SJSA1 (cell line): ENCODE data around the gene TMEM43. TPM values are rescaled to one million over a fixed set of nuclear protein-coding genes. Genes with fewer than 3 reads are reported as not detected.
"Not testable (repeated sequence)": the region's sequence is repeated elsewhere in the genome, so short reads cannot be mapped to it uniquely, and the experiment has no call there.

ENCODE experiments used
- DNase-seq, 2 experiments: peaks; one replicate each; pipeline ENCODE4 v3.0.0-alpha.2; 2015 to 2020; ENCODE audit warnings: low spot score in 2 of 2, low read depth in 1 of 2
- H3K27ac ChIP-seq: fragments of 250-450 bp; sonication (Bioruptor Pico); 2 replicates; pipeline ENCODE4 v1.5.1; 2020; ENCODE audit warnings: mild to moderate bottlenecking, moderate library complexity
- H3K27me3 ChIP-seq: fragments of 250-450 bp; sonication (Bioruptor Pico); replicated peaks from 2 replicates; pipeline ENCODE4 v1.5.1; 2020; ENCODE audit warnings: mild to moderate bottlenecking, moderate library complexity
- H3K36me3 ChIP-seq: fragments of 250-450 bp; sonication (Bioruptor Pico); 2 replicates; pipeline ENCODE4 v1.5.1; 2020; ENCODE audit warnings: mild to moderate bottlenecking
- H3K4me1 ChIP-seq: fragments of 250-450 bp; sonication (Bioruptor Pico); replicated peaks from 2 replicates; pipeline ENCODE4 v1.6.1; 2021; ENCODE audit warnings: mild to moderate bottlenecking
- H3K4me3 ChIP-seq: fragments of 250-450 bp; sonication (Bioruptor Pico); 2 replicates; pipeline ENCODE4 v1.5.1; 2020; ENCODE audit warnings: mild to moderate bottlenecking
- H3K9me3 ChIP-seq: fragments of 250-450 bp; sonication (Bioruptor Pico); replicated peaks from 2 replicates; pipeline ENCODE4 v1.5.1; 2020; ENCODE audit warnings: mild to moderate bottlenecking
- total RNA-seq: library from RNA; depleted of rRNA; stranded (reverse); fragments of >200 nt; shearing (Covaris generic); gene quantifications from 2 replicates; pipeline ENCODE4 v1.2.3, GENCODE V29; 2014

TMEM43 gene
- total RNA-seq, 1 experiment from 2014 or later: 82.1 TPM

DNA sequence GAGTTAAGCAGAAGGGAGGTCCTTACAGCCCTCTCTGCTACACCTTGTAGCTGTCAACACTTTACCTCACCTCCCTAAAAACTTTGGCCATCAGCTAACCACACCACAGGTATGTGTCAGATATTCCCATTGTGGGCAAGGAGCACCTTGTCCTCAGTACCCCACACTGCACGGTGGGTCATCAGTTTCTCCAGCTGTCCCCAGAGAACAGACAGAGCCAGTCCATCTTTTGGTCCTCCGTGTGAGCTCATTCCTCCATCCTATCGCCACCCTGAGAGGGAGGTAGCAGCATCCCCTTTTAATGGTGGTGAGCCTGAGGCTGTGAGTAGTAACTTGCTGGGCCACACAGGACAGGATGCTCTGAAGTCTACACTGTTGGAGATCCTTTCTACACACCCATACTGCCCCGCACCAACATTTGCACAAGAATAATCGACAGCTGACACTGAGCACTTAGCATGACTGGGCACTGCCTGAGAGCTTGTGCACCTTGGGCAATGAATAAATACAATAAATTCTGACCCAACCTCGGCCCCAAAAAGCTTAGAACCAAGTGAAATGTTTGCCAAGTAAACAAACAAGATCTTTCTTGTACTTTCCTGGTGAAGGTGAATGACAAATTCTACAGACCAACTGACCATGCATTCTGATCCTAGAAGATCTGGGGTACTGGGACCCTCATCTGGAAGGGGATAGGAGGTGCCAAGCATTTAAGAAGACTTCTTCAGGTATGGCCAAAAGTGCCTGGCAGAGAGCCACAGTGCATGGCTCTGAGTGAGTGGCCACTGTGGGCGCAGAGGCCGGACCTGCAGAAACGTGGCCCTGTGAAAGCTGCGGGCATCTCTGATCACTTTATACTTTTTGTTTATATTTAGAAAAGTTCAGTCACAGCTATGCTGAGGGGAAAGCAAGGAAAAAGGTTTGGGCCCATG lies 7.1 kb upstream of the TMEM43 start:
- H3K36me3 ChIP-seq: peaks cover 18% of the 10 kb centered on the region
- DNase-seq: no peak
- no peaks in the 10 kb centered on the region for H3K4me1 ChIP-seq
- no peaks in the 10 kb centered on the region for H3K27me3 ChIP-seq
- no peaks in the 10 kb centered on the region for H3K9me3 ChIP-seq
- no peak overlapping the region for H3K4me3 ChIP-seq
- no peak overlapping the region for H3K27ac ChIP-seq

DNA sequence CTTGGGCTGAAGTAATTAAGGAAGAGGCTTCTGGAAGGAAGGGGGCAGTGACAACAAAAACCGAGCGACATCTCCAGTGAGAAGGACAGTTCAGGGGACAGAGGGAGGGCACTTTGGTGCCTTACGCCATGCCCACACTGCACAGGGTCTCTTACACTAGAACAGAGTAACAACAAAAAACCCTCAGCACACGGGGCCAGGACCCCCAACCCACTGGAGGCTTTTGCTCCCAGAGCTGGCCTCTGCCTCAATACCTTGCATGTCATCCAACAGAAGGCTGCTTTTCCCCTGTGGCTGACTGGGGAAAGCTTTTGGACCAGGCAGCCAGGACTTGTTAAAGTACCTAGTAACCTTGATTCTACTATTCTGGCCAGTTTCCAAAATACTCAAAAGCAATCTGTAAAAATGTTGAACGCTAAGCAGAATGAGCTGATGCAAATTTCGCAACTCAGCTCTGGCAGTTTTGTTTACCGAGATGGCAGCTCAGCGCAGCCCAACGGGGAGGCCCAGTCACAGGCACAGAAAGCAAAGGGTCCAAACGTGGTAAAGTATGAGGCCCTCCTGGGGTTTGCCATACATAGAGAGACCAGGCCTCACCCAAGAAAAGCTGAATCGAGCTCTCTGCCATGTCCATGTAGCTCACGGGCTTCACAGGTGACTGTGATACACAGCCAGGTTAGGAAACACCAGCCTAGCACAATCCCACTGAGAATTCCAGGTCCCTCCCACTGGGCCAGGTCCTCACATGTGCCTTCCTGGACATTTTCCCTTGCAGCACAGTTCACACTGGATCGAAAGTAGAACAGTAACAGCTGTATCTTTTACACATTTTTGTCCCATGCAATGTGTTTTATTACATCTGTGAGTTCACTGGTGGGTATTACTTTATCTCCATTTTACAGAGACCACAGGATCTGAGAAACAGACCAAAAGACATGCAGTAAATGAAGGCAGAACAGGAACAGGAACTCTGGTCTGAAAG lies 6.2 kb upstream of the TMEM43 start:
- no peaks in the 10 kb centered on the region for H3K27me3 ChIP-seq
- H3K4me3 ChIP-seq: no peak overlapping the region
- H3K27ac ChIP-seq: no peak overlapping the region
- peaks cover 18% of the 10 kb centered on the region for H3K36me3 ChIP-seq
- peaks cover 4% of the 10 kb centered on the region for H3K4me1 ChIP-seq
- H3K9me3 ChIP-seq: no peaks in the 10 kb centered on the region
- DNase-seq: no peak

DNA sequence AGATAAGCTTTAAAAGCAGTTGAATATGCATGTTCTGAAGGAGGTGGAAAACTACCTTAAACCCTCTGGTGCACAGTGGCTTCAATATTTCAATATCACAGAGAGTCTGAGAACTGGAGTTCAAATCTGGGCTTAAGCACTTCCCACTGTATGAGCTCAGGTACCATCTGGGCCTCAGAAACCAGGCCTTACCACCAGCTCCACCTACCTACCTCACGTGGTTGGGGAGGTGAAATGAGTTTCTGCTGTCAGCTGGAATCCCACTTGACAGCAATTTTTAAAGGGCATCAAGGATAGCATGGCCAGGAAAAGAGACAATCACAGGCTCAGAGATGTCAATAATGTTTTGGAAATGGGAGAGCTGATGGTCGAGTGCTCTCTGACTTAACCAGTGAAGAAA lies 5.2 kb upstream of the TMEM43 start:
- Histone ChIP-seq H3K27ac (no peak overlapping the region), H3K4me3 (no peak overlapping the region), H3K9me3 (no peaks in the 10 kb centered on the region), H3K36me3 (peaks cover 22% of the 10 kb centered on the region), H3K4me1 (peaks cover 7% of the 10 kb centered on the region), H3K27me3 (no peaks in the 10 kb centered on the region)
- DNase-seq: no peak

DNA sequence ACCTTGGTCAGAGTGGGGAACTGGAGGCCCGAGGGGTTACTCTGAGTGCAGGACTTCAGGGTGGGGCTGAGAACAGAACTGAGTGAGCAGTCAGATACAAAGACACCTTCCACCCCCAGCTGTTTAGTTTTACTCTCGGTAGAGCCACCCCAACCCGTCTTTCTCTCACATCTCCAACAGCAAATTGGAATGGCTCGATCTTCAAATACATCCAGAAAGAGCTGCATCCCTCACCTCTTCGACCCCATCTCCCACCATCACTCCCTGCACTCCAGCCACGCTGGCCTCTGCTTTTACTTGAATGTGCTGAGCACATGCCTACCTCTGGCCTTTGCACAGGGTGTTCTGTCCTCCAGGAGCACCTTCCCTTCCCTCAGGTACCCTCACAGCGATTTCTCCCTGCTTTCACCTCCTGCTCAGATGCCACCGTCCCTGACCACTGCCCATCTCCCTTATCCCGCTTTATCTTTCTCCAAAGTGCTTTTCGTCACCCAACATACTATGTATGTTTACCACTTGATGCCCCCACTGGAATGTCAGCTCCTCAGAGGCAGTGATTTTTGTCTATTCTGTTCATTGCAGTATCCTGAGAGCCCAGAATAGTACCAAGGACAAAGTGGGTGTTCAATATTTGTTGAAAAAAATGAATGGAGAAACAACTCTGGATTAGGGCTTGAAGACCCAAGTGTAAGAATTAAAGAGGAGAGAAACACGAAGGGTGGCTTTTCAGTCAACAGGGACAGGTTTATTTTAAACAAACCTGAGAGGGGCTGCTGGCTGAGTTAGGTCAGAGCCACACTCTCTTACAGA lies 4.5 kb upstream of the TMEM43 start:
- H3K4me1 ChIP-seq: peaks cover 7% of the 10 kb centered on the region
- H3K27me3 ChIP-seq: no peaks in the 10 kb centered on the region
- DNase-seq: no peak
- no peaks in the 10 kb centered on the region for H3K9me3 ChIP-seq
- H3K4me3 ChIP-seq: no peak overlapping the region
- H3K27ac ChIP-seq: no peak overlapping the region
- peaks cover 24% of the 10 kb centered on the region for H3K36me3 ChIP-seq

DNA sequence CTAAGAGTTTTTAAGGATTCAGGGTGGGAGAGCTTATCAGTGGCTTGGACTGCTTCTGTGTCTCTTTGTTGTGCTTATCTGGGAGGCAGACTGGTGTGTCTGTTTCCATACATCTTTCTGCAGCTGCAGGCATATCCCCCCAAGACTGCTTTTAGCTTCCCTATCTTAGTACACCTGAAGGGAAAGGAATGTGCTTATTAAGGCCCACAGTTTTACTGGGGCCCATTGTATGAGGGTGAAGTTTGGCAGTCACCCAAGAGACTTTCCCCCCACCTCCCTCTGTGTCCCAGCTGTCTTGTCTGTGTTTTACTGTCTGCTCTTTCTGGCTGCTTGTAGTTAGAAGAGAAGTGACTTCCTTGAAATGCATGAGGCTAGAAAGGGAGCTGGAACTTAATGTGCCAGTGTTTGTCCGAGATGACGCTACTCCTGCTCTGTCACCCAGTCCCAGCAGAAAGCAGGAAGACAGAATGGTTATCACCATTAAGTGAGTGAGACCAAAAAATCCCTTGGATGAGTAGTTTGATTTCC lies 3.9 kb upstream of the TMEM43 start:
- not testable (repeated sequence) for H3K27me3 ChIP-seq, H3K4me1 ChIP-seq, H3K9me3 ChIP-seq, H3K4me3 ChIP-seq, H3K27ac ChIP-seq, DNase-seq
- H3K36me3 ChIP-seq: peaks cover 17% of the 10 kb centered on the region

DNA sequence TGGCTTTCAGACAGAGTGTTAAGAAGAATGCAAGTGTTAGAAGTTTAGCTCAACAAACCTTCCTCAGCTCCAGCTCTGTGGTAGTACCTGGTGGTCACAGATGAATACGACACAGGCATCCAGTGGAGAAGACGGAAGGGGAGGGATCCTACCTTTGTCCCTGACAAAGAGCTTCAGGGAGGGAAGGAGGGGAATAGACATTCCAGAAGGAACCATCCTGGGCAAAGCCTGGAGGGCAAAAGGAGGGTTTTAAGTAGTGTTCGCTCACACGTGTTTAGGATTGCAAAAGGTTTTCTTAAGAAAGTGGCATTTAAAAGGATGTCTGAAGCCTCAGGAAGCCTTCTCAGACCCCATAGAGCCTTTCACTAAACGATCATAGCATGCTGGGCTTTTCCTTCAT lies 3.0 kb upstream of the TMEM43 start:
- Histone ChIP-seq H3K4me1 (peaks cover 17% of the 10 kb centered on the region), H3K36me3 (peaks cover 20% of the 10 kb centered on the region), H3K27ac (no peak overlapping the region), H3K9me3 (no peaks in the 10 kb centered on the region), H3K27me3 (no peaks in the 10 kb centered on the region), H3K4me3 (no peak overlapping the region)
- no peak for DNase-seq

DNA sequence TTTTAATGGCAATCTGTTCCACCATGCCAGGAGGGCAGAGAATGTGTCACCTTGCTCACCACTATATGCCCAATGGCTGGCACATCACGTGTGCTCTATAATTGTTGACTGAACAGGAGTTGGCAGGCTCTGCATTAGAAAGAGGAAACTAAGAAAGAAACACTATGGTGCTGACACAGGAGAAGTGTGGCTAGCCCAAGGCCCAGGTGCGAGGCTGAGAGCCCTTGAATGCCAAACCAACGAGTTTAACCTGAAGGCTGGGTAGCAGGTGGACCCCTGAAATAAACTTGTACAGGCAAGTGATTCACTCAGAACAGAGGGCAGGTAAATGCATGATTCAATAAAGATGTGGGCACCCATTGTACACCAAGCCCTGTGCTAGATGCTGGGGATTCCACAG lies 2.6 kb upstream of the TMEM43 start:
- Histone ChIP-seq H3K4me1 (peaks cover 17% of the 10 kb centered on the region), H3K4me3 (no peak overlapping the region), H3K27me3 (no peaks in the 10 kb centered on the region), H3K36me3 (peaks cover 24% of the 10 kb centered on the region), H3K27ac (no peak overlapping the region), H3K9me3 (no peaks in the 10 kb centered on the region)
- no peak for DNase-seq

DNA sequence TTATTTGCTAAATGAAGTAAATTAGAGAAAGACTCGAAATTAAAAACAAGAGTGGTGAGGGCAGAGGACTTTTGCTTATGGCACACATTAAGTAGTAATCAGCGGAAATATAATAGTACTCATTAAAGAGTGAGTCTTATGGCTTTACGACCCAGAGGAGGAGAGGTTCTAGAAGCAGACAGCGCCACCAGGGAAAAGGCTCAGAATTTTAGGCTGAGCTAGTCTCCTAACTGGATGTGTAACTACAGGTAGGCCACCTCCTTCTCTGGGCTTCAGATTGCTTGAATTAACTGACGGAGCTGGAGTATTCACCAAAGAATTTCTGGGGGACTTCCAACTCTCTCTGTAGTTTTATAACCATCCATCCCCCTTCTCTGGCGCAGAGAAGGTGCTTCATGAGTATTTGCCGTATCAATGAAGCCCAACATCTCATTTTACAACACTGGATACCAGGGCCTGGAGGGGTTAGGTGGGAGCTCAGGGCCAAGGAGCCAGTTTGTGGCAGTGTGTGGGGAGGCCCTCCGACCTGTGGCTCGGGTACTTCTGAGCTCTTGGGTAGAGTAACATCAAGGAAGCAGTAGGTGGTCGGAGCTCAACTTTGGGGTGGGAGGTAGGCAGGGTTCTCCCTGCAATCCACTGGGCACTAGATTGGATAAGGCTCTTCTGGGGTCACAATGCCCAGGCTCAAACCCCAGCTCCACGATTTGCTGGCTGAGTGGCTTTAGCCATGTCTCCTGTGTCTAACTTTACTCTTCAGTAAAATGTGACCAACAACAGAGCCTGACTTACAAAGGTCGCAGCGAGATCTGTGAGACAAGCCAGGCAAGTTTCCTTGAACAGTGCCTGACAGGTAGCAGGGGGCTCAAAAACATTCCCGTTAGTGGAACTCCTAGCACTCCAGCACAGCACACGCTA lies 1.3 kb upstream of the TMEM43 start:
- Histone ChIP-seq H3K27me3 (no peaks in the 10 kb centered on the region), H3K27ac (no peak overlapping the region), H3K4me3 (peak overlapping the region; percentile 67), H3K4me1 (peaks cover 17% of the 10 kb centered on the region), H3K36me3 (peaks cover 36% of the 10 kb centered on the region), H3K9me3 (no peaks in the 10 kb centered on the region)
- DNase-seq: no peak

DNA sequence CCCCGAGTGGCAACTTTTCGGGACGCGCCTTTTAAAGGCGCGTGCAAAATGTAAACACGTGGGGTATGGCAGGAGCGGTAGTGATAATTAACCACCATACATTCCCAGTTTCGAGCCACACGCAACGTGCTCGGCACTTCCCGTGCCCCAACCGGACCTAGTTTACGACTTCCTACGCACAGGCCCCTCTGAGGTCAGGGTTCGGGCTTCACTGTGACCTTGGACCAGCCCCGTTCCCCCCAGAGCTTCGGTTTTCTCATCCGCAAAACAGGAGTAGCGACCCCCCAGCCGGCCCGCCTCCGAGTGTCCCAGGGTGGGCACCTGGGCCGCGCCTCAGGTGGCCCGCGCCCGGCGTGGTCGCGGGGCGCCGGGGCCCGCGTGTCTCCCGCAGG lies 633 bp upstream of the TMEM43 start:
- DNase-seq: no peak
- Histone ChIP-seq H3K27ac (peak overlapping the region; percentile 20; the same call in 1 of the 2 replicates), H3K9me3 (no peaks in the 10 kb centered on the region; the same call in 1 of the 2 replicates), H3K4me1 (peaks cover 17% of the 10 kb centered on the region), H3K4me3 (peak overlapping the region; percentile 67), H3K27me3 (no peaks in the 10 kb centered on the region), H3K36me3 (peaks cover 40% of the 10 kb centered on the region)

DNA sequence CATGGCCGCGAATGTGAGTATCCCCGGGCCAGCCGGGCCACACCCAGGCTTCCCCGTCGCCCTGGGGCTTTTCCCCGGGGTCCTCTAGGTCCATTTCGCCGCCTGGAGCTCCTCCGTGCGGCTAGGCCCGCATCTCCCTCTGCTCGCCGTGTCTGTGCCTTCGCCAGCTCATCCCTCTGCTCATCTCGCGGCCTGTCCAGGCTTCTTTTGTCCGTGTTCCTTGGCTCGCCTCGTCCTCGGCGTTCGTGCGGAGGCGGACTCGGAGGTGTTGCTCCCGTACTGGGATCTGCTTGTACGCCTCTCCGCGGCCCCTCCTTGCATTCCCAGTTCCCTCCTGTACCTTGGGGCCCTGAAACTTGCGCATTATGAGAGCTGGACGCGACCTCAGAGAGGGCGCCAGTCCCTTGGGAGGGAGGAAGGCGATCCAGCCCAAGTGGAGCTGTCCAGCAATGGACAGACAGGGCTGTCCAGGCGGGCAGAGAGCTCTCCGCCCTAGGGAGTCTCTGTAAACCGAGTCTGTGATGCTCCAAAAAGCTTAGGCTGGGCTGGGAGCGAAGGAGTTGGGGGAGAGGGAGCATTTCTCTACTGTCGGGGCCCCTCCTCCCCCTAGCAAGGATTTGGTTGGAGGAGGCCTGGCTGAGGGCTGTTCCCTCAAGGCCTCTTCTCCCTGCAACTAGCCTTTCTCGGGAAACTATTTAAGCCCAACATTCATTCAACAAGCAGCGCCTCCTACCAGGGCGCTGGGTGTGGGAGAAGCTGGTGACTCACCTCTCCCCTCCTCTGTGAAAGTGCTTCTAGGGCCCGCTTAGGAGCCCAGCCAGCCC lies 553 bp downstream of the TMEM43 start:
- DNase-seq: peak; percentile 87 to 91
- H3K36me3 ChIP-seq: peaks cover 46% of the 10 kb centered on the region

DNA sequence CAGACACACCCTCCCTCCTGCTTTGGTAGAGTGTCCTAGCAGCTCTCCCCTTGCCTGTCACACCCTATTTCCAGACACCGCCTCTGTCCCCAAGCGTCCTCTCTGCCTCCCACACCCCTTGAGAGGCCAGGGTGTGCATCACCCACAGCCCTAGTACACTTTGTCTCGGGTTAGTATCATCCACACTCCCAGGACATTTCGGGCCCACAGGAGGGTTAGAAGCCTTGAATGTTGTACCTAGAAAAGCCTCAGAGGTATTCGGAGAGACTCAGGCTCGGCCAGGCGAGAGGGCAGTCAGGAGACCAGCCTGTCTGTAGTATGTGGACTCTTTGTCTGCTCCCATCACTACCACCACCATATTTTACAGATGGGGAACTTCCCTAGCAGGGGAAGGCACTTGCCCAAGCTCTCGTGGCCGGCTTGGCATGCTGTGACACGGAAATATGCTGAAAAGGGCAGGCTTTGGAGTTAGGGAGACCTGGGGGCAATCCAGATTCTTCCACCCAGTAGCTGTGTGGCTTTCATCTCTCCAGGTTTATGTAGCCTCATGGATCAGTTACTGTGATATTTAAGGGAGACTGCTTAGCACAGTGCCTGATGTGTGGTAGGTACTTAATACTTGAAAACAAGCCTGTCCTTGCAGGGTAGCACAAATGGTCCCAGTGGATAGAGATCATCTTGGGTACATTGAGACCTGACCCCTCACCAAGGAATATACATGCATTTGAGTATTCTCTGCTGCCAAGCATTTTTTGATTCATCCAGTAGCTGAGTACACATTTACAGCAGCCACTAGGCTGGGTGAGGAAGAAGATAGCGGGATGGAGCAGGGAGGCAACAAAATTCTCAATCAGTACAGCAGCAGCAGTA lies 1.4 kb downstream of the TMEM43 start:
- peaks cover 17% of the 10 kb centered on the region for H3K4me1 ChIP-seq
- H3K9me3 ChIP-seq: no peaks in the 10 kb centered on the region; the same call in 1 of the 2 replicates
- no peak for DNase-seq
- 0 out of 2 replicates have a peak overlapping the region, but pooled peaks have one; percentile 4 for H3K27ac ChIP-seq
- H3K4me3 ChIP-seq: peak overlapping the region; percentile 67
- H3K36me3 ChIP-seq: peaks cover 54% of the 10 kb centered on the region
- no peaks in the 10 kb centered on the region for H3K27me3 ChIP-seq

More for the DNA sequence above, 553 bp downstream of the TMEM43 start:
- H3K4me3 ChIP-seq: peak overlapping the region; percentile 67
- H3K4me1 ChIP-seq: peaks cover 17% of the 10 kb centered on the region
- H3K27me3 ChIP-seq: no peaks in the 10 kb centered on the region
- no peaks in the 10 kb centered on the region; the same call in 1 of the 2 replicates for H3K9me3 ChIP-seq
- peak overlapping the region; percentile 53 for H3K27ac ChIP-seq
